GM12875 (cell line): ENCODE results near the gene XPR1.

Source experiments
- H3K4me3 ChIP-seq: one replicate; pipeline ENCODE4 v1.5.1; 2011; ENCODE audit warnings: low read depth, low read length, control low read depth
- CTCF ChIP-seq: IDR thresholded peaks from 2 replicates; pipeline ENCODE4 v1.5.1; 2011; ENCODE audit warnings: low read depth, mild to moderate bottlenecking, control low read depth, inconsistent platforms, low read length, moderate library complexity, borderline replicate concordance; ENCODE audit not compliant: insufficient read depth

The XPR1 gene

GRCh38 chr1:180862305-180862704 is 230.5 kb downstream of the XPR1 start:
- H3K4me3 ChIP-seq: no peak overlapping the region
- TF ChIP-seq CTCF: no peak

DNA sequence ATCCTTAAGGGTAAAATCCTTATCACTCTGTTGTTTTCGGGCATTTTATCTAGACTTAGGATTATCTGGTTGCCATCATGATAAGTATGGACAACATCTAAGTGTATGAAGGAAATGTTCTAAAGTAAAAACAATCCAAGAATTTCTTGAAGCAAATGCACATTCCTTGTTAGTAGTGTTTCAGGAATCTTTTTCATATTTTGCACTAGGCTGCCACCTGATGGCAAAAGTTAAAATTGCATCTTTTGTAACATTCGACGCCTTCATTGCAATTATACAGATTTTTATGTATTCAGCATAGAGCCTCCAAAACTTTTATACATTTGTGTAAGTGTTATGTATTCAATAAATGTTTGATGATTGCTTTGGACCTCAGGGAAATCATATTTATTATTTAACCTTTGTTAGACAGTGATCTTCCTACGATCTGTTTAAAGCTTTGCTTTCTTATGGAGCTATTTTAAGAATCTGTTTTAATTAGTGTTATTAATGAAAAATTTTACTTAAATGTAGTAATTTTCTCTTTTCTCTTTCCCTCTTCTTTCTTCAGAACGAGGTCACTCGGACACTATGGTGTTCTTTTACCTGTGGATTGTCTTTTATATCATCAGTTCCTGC is 231.4 kb downstream of the XPR1 start:
- peak; percentile 39; the same call in 1 of the 2 replicates for TF ChIP-seq CTCF

GRCh38 chr1:180881806-180882509 is 250.1 kb downstream of the XPR1 start:
- TF ChIP-seq CTCF: peak; percentile 27; the same call in 1 of the 2 replicates
- H3K4me3 ChIP-seq: no peak overlapping the region

More for the DNA sequence above, 231.4 kb downstream of the XPR1 start:
- H3K4me3 ChIP-seq: no peak overlapping the region

DNA sequence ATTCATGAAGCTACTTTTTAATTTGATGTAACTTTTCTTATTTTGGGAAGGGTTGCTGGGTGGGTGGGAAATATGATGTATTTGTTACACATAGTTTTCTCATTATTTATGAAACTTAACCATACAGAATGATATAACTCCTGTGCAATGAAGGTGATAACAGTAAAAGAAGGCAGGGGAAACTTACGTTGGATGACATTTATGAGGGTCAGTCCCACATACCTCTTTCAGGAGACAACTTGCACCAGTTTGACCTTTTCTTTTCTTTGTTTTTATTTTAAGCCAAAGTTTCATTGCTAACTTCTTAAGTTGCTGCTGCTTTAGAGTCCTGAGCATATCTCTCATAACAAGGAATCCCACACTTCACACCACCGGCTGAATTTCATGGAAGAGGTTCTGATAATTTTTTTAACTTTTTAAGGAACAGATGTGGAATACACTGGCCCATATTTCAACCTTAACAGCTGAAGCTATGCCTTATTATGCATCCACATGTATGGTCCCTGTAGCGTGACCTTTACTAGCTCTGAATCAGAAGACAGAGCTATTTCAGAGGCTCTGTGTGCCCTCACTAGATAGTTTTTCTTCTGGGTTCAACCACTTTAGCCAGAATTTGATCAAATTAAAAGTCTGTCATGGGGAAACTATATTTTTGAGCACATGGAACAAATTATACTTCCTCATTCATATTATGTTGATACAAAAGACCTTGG is 252.9 kb downstream of the XPR1 start:
- no peak overlapping the region for H3K4me3 ChIP-seq

GRCh38 chr1:180886338-180886737 is 254.5 kb downstream of the XPR1 start:
- TF ChIP-seq CTCF: no peak

More for the DNA sequence above, 252.9 kb downstream of the XPR1 start:
- no peak for TF ChIP-seq CTCF

DNA sequence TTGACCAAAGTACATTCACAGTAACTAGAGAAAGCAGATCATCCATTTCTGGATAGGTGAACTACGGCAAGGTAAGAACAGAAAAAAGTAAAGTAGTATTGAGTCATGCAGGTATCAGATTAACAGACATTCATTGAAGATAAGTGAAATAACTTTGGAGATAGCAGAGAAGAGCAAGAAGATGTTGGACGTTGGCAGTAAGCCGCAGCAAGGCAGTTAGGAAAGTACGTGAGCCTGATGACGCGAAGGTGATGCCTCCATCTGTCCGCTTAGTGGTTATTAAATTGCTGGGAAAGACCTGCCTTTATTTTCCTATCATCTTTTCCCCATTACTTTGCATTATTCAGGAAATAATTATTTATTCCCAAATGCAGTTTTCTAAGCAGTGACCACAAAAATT is 256.0 kb downstream of the XPR1 start:
- TF ChIP-seq CTCF: no peak
- no peak overlapping the region for H3K4me3 ChIP-seq

More at GRCh38 chr1:180886338-180886737, 254.5 kb downstream of the XPR1 start:
- H3K4me3 ChIP-seq: no peak overlapping the region
